HCEC 1CT (cell line): ENCODE results near the gene TCF7.

Source experiments
- DNase-seq: peaks from one replicate; pipeline ENCODE4 v3.0.0-alpha.2; 2017

TCF7 gene

DNA sequence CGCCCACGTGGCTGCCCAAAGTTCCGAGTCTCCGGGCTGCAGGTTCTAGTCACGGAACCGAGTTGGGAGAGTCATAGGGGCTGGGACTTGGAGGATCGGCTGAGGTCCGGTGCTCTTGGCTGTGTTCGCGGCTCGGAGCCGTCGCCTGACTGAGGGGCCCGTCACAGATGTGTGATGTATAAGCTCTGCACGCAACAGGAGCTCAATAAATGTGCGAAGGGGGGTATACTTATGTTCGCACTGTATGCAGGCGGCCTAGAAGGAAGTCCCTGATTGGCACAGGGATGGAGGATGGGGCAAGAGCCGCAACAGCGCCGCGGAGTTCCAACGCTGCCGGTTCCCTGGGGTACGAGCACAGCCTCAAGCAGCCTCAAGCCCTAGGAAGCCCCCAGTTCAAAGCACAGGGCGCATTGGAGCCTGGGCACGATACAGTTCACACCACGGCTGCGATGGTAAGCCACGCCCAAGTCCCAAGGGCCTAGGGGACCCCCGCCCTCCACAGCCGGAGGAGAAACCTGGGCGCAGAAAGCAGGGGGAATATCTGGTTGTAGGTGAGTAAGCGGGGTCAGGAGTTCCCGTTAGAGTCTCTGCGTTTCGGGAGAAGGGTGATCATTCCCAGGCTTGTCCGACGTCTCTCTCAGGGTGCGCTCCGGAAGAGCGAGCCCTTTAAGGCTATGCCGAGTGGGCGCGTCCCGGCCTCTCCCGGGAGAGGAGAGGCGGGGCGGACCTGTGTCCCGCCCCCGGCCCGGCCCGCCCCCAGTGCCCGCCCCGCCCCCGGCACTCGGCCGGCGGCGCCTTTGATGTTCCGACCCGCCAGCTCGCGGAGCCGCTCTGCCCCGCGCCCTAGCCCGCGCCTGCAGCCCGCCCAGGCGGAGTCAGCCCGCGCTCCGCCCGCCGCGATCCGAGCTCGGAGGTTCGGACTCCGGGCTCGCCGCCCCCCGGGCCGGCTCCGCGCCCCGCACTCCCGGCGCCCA, at the start of gene TCF7:
TCF7 (plus strand) TSS at position 780 of the 974 bp plus-strand sequence. CDS start 226 bp downstream, outside the sequence.
- DNase-seq = peak; percentile 77

DNA sequence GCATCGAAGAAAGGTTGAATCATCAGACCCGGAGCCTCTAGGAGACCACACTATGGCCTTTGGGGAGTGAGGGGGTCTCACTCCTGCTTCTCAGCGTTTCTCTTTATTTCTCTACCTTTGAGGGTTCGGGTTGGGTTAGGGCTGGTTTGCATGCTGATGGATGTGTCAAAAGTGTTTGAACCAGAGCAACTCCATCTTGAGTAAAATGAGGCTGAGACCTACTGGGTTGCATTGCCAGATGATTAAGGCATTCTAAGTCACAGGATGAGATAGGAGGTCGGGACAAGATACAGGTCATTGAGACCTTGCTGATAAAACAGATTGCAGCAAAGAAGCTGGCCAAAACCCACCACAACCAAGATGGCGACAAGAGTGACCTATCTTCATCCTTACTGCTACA, 44.9 kb upstream of the TCF7 start:
- DNase-seq = no peak

DNA sequence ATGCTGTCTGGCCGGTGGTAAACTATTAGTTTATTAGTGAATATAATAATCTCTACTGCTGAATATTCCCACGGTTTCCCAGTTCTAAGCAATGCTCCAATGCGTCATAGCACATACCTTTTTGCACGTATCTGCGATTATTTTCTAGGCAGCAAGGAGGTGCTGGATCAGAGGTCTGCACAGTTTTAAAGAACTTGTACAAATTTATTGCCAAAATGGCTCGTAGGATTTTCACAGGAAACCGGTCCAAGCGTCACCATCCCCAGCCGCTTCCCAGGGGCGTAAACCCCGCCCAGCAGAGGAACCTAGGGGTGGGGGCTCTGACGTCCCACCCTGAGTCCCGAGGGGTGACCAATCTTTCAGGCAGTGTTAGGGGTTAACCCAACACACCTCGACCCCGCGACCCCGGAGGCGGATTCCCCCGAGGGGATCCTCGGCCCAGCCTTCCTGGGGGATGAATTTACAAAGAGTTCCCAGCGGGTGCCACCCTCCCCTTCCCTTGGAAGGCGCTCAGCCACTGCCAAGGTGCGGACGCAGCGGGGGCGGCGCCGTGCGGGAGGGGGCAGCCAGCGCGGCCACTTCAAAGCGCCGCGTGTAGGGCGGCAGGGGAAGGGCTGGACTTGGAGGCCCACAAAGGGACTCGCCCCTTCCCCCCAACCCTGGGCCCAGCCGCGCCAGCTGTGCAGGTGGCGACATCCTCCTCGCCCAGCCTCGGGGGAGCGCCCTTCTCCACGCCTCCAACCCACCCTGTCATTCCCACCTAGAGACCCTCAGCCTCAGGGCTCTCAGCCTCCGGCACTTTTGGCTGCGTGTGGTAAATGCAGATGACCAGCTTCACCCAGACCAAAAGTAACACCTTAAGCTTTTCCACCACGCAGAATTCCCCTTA, 43.5 kb upstream of the TCF7 start:
- DNase-seq = no peak

DNA sequence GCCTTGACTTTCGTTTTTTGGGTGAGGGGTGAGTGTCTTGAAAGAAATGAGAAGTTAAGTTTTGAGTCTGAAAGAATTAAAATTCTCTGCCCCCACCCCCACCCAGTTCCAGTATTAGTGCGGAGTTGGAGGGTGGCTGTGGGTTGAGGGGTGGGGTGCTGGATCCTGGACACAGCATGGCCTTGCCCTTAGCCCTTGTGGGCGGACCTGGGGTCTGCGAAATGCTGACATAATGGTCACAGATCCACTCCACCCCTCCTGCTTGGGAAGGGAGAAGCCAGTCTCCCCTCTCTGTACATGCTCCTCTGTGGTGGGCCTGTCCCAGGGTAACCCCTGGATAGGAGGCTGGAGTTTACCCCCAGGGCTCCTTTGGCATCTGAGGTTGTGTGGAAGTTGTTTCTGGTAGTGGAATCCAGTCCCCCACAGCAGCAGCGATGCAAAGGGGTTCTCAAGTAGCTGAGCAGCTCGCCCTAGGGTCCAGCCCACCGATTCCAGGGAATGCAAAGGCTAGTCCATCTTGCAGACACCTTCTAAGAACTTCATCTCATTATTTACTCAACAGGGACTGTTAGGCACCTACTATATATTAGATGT, 42.8 kb upstream of the TCF7 start:
- DNase-seq = no peak

DNA sequence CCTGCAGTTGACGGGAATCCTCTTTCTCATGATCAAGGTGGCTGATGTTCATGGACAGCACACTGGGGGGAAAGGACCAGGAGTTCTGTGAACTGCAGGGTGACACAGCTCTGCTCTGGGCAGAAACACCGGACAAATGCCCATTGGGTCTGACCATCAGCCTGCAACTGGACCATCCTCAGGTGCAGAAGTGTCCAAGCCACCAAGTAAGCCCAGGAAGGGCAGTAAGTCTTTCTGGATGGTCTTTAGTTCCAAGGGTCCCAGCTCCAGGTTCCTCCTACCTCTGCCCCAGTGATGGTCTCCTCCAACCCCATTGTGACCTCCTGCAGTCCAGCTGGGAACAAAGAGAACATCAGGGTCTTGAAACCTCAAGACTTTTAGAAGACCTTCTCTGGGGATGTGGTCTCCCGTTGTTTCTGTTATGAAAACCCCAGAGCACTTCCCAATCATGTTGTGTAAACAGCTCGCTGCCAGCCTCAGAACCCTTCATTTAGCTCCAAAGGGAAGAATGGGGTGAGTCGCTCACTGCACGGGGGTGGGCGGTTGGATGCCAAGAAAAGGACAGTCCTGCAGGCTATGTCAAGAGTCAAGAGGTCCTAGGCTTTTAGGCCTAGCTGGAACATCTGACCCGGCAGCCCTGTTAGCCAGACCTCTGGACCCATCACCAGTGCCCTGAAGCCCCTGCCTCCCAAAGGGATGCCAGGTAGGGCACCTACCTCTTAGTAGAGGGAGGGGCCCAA, 41.8 kb upstream of the TCF7 start:
- no peak for DNase-seq

DNA sequence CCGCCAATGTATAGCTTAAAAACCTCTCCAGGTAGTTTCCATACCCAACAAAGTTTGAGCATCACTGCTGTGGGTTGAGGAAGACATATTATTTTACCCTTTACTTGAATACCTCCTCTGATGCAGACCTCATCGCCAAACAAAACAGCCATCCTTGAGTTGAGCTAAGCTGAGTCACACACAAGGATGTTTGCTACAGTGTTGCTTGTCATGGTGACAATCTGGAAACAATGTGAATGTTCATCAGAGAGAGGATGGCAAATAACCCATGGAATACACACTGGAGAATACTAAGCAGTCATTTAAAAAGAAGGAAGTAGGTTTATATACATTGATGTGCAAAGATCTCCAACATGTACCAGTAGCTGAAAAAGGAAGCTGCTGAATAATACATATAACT, 41.1 kb upstream of the TCF7 start:
- no peak for DNase-seq

DNA sequence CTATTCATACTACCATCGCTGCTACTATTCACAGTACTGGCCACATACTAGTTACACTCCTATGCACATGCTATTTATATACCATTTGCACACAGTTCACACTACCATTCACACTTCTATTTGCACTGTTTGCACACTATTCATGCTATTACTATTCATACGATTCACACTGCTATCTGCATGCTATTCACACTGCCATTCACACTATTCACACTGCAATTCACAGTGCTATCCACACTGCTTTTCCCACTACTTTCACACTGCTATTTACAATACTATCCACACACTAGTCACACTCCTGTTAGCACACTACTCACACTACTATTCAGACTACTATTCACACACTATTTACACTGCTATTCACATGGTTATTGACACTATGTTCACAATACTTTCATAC, 39.4 kb upstream of the TCF7 start:
- DNase-seq = no peak

DNA sequence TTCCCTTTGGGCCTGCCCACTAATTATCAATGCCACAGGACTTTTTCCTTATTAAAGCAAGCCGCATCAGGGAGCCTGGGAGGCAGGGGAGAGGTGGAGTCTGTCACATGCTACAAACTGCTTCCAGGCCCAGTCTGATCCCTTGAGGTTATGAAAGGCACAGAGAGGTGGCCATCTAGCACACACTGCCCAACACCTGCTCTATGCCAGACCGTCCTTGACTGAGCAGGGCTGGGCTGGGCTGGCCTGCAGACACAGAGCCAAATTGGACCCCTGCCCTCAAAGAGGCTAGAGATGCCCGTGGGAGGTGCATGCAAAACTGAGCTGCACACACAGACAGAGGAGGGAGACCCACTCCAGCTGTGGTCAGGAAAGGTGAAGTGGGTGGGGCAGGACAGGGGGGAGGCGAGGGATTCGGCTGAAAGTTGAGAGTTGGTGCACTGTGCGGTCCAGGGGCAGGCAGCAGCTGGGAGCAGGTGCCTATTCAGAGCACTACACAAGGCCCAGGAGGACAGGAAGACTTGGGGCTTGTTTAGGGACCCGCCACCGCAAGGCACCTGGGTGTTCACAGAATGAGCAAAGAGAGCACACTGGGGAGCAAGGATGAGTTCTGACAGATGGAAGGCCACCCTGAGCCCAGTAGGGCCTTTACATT, 36.4 kb upstream of the TCF7 start:
- no peak for DNase-seq

DNA sequence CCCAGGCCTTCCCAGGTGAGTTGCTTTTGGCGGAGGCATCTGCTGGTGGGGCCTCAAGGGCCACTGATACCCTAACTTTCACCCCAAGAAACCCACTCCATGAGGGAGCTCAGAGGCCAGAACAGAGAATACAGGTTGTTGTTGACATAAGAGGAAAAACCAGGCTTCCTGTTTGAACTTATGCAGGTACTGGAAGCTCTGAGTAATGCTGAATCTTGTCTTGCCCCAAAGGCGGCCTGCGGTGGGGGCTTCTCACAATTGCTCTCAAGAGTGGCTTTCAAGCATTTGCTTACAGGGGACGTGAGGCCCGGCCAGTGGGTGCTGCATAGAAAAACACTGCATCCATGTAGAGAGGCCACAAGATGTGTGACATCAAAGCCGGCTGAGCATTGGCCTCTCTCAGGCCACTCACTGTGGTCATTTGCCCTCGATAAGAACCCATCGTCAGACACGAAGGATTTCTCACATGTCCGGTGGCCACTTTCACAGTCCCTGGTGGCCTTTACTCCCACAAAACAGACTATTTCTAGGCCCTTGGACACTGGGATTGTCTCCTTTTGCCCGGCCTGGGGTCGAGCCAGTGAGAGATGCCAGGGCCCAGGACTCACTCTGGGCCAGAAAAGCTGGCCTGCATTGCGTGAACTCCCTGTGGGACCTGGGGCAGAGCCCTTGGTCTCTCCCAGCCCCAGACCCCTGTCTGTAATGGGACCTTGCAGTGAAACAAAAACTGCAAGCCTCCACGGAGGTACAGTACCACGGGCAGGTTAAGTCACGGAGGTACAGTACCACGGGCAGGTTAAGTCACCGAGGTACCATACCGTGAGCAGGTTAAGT, 34.5 kb upstream of the TCF7 start:
- no peak for DNase-seq

DNA sequence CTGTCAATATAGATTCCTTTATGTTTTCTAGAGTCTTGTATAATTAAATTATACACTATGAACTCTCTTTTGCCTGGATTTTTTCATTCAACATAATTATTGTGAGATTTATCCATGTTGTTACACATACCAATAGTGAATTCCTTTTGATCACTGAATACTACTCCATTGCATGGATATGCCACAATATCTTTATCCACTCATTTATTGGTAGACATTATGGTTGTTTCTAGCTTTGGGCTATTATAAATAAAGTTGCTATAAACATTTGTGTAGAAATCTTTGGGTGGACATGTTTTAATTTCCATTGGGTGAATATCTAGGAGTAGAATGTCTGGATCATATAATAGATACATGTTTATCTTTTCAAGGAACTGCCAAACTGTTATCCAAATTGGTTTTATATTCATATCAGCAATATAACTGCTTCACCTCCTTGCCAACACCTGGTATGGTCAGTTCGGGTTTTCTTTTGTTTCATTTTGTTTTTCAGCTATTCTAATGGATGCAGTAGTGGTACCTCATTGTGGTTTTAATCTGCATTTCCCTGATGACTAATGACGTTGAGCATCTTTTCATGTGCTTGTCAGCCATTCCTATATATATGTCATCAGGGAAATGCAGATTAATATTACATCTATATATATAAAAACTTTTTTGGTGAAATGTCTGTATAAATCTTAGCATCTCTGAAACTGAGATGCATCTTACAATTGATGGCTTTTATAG, 32.1 kb upstream of the TCF7 start:
- peak; percentile 36 for DNase-seq

DNA sequence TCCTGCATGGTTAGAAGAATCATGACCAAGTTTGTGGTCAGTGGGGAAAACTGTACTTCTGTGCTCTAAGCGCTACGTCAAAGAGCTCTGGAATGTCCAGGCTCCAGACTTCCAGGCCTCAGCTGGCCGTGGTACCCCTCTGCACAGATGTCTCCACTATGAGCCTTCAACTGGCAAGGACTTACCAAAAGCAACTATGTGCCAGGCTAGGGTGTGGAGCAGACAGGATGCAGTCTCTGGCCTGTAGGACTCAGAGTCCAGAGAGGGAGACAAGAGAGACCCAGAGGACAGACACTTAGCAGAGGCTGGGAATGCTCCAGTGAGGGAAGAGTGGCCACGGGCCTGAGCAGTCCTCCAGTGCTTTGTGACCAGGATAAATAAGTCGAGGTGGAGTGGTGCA, 31.0 kb upstream of the TCF7 start:
- DNase-seq = no peak

DNA sequence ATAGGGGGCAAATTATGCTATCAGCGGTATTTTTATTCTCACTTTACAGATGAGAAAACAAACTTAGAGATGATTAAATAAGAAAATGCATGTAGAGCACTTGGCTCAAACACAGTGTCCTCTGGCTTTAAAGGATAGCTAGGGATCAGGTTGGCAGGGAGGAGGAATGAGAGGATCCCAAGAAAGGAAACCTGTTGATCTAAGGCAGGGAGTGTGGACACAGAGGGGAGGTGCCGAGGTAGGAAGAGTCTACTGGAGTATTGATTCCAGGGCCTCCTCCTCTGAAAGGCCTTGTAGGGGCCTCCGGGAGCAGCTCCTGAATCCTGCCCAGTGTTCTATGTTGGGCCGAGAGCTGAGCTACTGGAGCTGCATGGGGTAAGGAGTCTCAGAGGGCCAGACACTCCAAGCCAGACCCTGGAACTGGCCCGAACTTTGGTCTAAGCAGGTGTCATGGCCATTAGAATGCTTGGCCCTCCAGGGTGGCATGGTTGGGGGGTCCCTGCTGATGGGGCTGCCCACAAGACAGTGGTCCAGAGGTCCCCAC, 30.4 kb upstream of the TCF7 start:
- DNase-seq = no peak

DNA sequence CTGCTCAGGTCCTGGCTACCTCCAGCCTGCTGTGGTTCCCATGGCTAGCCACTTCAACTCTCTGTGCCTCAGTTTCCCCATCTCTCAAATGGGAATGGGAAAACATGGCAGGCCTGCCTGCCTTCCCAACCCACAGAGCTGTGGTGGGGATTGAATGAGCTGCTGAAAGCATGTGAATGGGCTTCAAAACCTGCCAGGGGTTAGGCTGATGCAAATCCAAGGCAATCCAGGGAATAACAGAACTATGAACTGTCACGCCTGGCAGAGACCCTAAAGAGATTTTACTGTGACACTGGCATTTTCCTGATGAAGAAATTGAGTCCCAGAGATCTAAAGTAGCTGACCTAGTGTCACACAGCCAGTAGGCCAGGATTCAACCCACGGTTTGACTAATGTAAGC, 29.9 kb upstream of the TCF7 start:
- no peak for DNase-seq

DNA sequence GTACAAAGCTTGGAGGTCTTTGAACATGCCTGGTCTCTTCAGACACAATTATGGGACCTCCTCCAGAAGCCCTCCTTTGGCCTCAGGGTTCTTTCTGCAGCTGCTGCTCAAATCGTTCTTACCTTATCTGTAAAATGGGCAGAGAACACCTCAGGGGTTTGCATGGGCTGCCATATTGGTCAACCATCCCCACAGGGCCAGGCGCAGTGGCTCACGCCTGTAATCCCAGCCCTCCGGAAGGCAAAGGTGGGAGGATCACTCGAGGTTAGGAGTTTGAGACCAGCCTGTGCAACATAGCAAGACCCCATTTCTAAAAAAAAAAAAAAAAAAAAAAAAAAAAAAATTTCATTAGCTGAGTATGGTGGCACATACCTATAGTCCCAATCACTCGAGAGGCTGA, 29.1 kb upstream of the TCF7 start:
- no peak for DNase-seq

DNA sequence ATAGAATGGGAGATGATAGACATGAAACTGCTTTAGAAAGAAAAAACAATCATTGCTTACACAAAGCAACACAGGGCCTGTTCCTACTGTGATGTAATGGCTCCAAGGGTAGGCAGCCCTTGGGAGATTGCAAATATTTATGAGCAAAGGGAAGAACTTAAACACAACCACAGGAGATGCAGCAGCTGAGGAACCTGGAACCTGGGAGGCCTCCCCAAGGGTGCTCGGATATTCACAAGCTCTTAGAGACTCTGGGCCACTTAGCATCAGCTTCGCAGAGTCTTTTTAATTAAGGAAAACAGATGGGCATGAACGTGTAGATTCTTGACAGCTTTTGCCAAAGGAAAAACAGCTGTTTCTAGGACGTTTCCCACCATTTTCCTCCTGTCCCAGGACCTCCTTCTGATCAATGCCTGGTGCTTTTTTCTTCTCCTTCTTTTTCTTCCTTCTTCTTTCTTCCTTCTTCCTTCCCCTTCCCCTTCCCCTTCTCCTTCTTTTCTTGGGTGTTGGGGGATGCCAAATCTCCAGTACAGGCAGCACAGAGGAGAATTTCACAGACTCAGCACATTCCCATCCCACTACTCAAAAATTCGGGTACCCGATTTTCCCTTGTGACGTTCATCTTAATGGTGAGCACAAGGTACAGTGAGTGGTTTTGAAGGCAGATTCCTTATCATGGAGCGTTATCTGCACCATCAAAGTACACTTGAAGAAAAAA, 28.1 kb upstream of the TCF7 start:
- no peak for DNase-seq

DNA sequence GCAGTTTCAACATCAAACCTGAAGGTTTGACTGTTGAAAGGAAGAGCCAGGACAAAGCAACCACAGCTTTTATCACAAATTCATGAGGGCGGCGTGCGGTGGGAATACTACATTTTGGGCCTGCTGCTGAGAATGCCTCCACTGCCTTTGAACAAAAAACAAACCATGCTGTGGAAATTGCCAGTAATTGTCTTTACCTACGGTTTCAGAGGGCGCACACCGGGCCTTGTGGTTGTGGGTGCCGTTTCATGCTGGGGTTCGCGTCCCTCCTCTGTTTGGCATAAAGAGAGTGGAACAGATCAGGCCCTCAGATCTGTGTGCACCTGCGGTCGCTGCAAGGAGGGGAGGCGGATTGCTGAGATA, 27.6 kb upstream of the TCF7 start:
- no peak for DNase-seq

DNA sequence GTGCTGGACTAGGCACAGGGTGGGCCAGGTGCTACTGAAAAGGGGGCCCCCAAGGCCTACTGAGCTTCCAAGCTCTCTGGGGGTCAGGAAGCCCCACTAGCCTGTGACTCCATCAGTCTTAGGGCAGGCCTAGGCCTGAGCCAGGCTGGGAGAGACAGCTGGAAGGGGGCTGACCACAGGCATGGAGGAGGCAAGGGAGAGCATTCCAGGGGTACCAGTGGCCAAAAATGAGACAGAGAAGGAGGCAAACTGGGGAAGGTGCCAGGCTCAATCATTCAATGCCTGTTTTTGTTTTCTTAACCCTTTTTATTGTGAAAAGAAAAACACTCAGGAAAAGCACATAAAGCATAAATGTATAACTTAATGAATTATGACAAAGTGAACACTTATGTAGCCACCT, 26.2 kb upstream of the TCF7 start:
- no peak for DNase-seq

DNA sequence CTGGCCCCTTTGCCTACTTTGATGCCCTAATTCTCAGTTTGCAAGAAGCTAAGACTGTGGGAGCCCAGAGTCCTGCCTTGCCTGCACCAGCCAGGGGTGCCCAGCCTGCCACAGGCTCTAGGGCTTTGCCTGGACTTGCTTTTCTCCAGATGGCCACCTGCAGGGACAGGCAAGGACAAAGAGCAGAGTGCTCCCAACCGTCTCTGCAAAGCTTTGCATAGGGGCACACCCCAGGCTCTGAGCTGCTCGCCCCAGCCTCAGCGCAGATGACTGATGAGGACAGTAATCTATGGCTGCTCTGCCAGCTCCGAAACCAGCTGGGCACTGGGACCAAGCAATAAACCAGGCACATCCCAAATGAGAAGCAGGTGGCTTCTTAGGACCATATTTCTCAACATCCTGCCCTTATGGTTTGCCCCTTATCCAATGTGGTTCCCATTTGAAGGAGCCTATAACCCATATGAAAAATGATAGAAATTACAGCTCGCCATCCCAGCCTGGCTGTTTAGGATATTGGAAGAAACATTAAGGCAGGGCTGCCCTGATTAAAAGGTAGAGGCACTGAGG, 25.4 kb upstream of the TCF7 start:
- no peak for DNase-seq

DNA sequence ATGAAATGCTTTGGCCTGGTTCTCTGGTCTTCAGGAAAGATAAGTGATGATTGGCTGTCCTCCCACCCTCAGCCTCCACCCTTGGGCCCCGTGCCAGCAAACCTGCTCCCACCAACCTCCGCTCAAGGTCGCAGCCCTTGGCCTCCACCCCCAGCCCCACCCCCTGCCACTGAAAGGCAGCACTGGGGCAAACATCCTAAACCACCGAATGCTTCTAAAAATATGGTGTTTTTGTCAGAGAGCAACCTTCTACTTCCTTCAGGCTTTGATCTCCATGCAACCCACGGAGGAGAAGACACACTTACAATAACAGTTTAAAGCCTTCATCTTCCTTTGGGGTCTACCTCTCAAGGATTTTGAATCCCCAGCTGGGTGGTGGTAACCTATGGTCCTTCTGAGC, 24.0 kb upstream of the TCF7 start:
- no peak for DNase-seq
